ENCODE data around the gene RBM33.

GRCh38 chr7:155733582-155734444 is 89.4 kb downstream of the RBM33 start:
- TF ChIP-seq FOXP1 (CRISPR knock-in tag; IDR thresholded peaks at IDR 0.05; ENCODE audit: borderline replicate concordance) (no peak), ZNF121 (CRISPR knock-in tag; IDR thresholded peaks at IDR 0.05) (no peak), JUN (CRISPR knock-in tag; IDR thresholded peaks at IDR 0.05) (no peak), ATF3 (CRISPR knock-in tag; conservative IDR thresholded peaks at IDR 0.05) (no peak), TCF7 (CRISPR knock-in tag; IDR thresholded peaks at IDR 0.05; ENCODE audit: low read depth) (no peak), ZNF263 (CRISPR knock-in tag; IDR thresholded peaks at IDR 0.05; ENCODE audit: low read depth) (no peak), GABPB1 (CRISPR knock-in tag; IDR thresholded peaks at IDR 0.05) (no peak), NFE2L1 (CRISPR knock-in tag; IDR thresholded peaks at IDR 0.05) (no peak)
- TF ChIP-seq, protein P1, sequence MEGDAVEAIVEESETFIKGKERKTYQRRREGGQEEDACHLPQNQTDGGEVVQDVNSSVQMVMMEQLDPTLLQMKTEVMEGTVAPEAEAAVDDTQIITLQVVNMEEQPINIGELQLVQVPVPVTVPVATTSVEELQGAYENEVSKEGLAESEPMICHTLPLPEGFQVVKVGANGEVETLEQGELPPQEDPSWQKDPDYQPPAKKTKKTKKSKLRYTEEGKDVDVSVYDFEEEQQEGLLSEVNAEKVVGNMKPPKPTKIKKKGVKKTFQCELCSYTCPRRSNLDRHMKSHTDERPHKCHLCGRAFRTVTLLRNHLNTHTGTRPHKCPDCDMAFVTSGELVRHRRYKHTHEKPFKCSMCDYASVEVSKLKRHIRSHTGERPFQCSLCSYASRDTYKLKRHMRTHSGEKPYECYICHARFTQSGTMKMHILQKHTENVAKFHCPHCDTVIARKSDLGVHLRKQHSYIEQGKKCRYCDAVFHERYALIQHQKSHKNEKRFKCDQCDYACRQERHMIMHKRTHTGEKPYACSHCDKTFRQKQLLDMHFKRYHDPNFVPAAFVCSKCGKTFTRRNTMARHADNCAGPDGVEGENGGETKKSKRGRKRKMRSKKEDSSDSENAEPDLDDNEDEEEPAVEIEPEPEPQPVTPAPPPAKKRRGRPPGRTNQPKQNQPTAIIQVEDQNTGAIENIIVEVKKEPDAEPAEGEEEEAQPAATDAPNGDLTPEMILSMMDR (IDR thresholded peaks at IDR 0.05) = no peak
- TF ChIP-seq, protein P2, sequence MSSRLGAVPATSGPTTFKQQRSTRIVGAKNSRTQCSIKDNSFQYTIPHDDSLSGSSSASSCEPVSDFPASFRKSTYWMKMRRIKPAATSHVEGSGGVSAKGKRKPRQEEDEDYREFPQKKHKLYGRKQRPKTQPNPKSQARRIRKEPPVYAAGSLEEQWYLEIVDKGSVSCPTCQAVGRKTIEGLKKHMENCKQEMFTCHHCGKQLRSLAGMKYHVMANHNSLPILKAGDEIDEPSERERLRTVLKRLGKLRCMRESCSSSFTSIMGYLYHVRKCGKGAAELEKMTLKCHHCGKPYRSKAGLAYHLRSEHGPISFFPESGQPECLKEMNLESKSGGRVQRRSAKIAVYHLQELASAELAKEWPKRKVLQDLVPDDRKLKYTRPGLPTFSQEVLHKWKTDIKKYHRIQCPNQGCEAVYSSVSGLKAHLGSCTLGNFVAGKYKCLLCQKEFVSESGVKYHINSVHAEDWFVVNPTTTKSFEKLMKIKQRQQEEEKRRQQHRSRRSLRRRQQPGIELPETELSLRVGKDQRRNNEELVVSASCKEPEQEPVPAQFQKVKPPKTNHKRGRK (CRISPR knock-in tag; IDR thresholded peaks at IDR 0.05; ENCODE audit: borderline replicate concordance) = no peak

Measured in WTC11 (cell line).